HS-27A (cell line): ENCODE measurements around the gene ADA.
"Not testable (repeated sequence)": the region's sequence is repeated elsewhere in the genome, so short reads cannot be mapped to it uniquely, and the experiment has no call there.

ENCODE experiments used
- DNase-seq: peaks from one replicate; pipeline ENCODE4 v3.0.0-alpha.2; 2012; ENCODE audit warnings: low read depth, missing footprints

ADA gene

GRCh38 chr20:44678990-44679611, 27.6 kb upstream of the ADA start:
- no peak for DNase-seq

- DNase-seq = no peak
Measured at GRCh38 chr20:44678242-44678641, 26.7 kb upstream of the ADA start.

GRCh38 chr20:44672318-44672902, 20.9 kb upstream of the ADA start:
- DNase-seq = not testable (repeated sequence)

- DNase-seq = not testable (repeated sequence)
Measured at GRCh38 chr20:44671541-44671940, 20.0 kb upstream of the ADA start.

GRCh38 chr20:44670851-44671250, 19.4 kb upstream of the ADA start:
- DNase-seq = peak; percentile 69

GRCh38 chr20:44666066-44666465, 14.6 kb upstream of the ADA start:
- DNase-seq = no peak

- DNase-seq = no peak
Measured at GRCh38 chr20:44664131-44664530, 12.6 kb upstream of the ADA start.

GRCh38 chr20:44662261-44662660, 10.8 kb upstream of the ADA start:
- no peak for DNase-seq

- no peak for DNase-seq
Measured at GRCh38 chr20:44660581-44660980, 9.1 kb upstream of the ADA start.

- DNase-seq = no peak
Measured at GRCh38 chr20:44659931-44660330, 8.4 kb upstream of the ADA start.

GRCh38 chr20:44658810-44659209, 7.3 kb upstream of the ADA start:
- no peak for DNase-seq

GRCh38 chr20:44657875-44658274, 6.4 kb upstream of the ADA start:
- no peak for DNase-seq

GRCh38 chr20:44656448-44656847, 4.9 kb upstream of the ADA start:
- no peak for DNase-seq

- not testable (repeated sequence) for DNase-seq
Measured at GRCh38 chr20:44654210-44654609, 2.7 kb upstream of the ADA start.

- no peak for DNase-seq
Measured at GRCh38 chr20:44653546-44653945, 2.0 kb upstream of the ADA start.

GRCh38 chr20:44651434-44651683, 140 bp downstream of the ADA start:
- no peak for DNase-seq

- DNase-seq = no peak
Measured at GRCh38 chr20:44650771-44651433, 597 bp downstream of the ADA start.

GRCh38 chr20:44649976-44650375, 1.5 kb downstream of the ADA start:
- DNase-seq = no peak

- no peak for DNase-seq
Measured at GRCh38 chr20:44649126-44649525, 2.4 kb downstream of the ADA start.

GRCh38 chr20:44648579-44648978, 2.9 kb downstream of the ADA start:
- no peak for DNase-seq

GRCh38 chr20:44648068-44648467, 3.4 kb downstream of the ADA start:
- DNase-seq = no peak

- DNase-seq = no peak
Measured at GRCh38 chr20:44646641-44647274, 4.7 kb downstream of the ADA start.

GRCh38 chr20:44646023-44646640, 5.4 kb downstream of the ADA start:
- DNase-seq = no peak
